ENCODE data around the gene TMEM169. TPM values are rescaled to one million over a fixed set of nuclear protein-coding genes. Genes with fewer than 3 reads are reported as not detected.

Gene TMEM169
- total and polyA plus RNA-seq, 10 of the 15 experiments (the other 5 are each of a cell fraction or from before 2014, with no cell fraction given): 0.23 to 3.2 (median 2.3) TPM

- TF ChIP-seq, protein P1, sequence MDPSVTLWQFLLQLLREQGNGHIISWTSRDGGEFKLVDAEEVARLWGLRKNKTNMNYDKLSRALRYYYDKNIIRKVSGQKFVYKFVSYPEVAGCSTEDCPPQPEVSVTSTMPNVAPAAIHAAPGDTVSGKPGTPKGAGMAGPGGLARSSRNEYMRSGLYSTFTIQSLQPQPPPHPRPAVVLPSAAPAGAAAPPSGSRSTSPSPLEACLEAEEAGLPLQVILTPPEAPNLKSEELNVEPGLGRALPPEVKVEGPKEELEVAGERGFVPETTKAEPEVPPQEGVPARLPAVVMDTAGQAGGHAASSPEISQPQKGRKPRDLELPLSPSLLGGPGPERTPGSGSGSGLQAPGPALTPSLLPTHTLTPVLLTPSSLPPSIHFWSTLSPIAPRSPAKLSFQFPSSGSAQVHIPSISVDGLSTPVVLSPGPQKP (IDR thresholded peaks at IDR 0.05; ENCODE audit: low read depth, low read length): no peak
- TF ChIP-seq PKNOX1 (IDR thresholded peaks at IDR 0.05) (peak; percentile 97), ZZZ3 (IDR thresholded peaks at IDR 0.05; ENCODE audit: control insufficient read depth, insufficient read length, low read depth) (no peak)
Measured at GRCh38 chr2:216031960-216032689, 49.6 kb upstream of the TMEM169 start (continued).

- peaks cover 32% of the 10 kb centered on the region for H3K4me1 ChIP-seq (ENCODE audit: control insufficient read depth, insufficient read depth, low read length)
- 58% methylated on average over 3 of the region's 3 CpGs for WGBS (ENCODE audit: insufficient coverage, insufficient replicate concordance, low lambda C conversion rate, missing lambda C conversion rate)
- ATAC-seq (peak; percentile 57), DNase-seq (ENCODE audit: low read depth, low spot score) (peak; percentile 60), FAIRE-seq (no peak)
- in situ Hi-C loops (cut with MboI) (no loop called here), intact Hi-C loops (cut with micrococcal nuclease; ENCODE audit: unreplicated experiment) (loop anchor here (1.0 to 10.0 kb wide), 4 partner anchors 80 to 631 kb away; partner anchors contain the start of gene RPL37A)
- no peak overlapping the region for H3K4me3 ChIP-seq
- H3K4me2 ChIP-seq (ENCODE audit: control insufficient read depth, insufficient read depth): peak overlapping the region; percentile 60
- ChIA-PET SMC1A (ENCODE audit: uncharacterized antibody, unreplicated experiment) (interaction anchor here (0.6 to 6.2 kb wide), 33 partner anchors 9 to 264 kb away, joined by 3 to 64 read pairs (median 8); partner anchors contain the start of genes PECR, TMEM169 and XRCC5), POLR2A (interaction anchor here (1.4 to 4.4 kb wide), 7 partner anchors 11 to 79 kb away, joined by 3 to 25 read pairs (median 8); partner anchors contain the start of genes PECR, TMEM169 and XRCC5), RAD21 (ENCODE audit: unreplicated experiment) (interaction anchor here (0.8 to 6.0 kb wide), 27 partner anchors 10 to 162 kb away, joined by 3 to 45 read pairs (median 5); partner anchors contain the start of genes MREG and XRCC5), CTCF (interaction anchor here (0.7 to 7.7 kb wide), 32 partner anchors 8 to 634 kb away, joined by 3 to 105 read pairs (median 5); partner anchors contain the start of genes MREG, PECR, TMEM169 and XRCC5)
- no peaks in the 10 kb centered on the region for H3K9me3 ChIP-seq (replicated peaks; ENCODE audit: control insufficient read depth, insufficient read depth, low read length)
- H2AFZ ChIP-seq (ENCODE audit: control insufficient read depth, low read depth, low read length): peak overlapping the region; percentile 37; the same call in 1 of the 2 replicates
- H3K27me3 ChIP-seq (replicated peaks in 1 of 2; ENCODE audit: control insufficient read depth in 2 of 2, insufficient read depth in 2 of 2, low read length in 1 of 2): no peaks in the 10 kb centered on the region
- H3K9ac ChIP-seq (ENCODE audit: control insufficient read depth, insufficient read depth, low read length): peak overlapping the region; percentile 9; the same call in 1 of the 2 replicates
- H3K36me3 ChIP-seq (ENCODE audit: control insufficient read depth in 2 of 2, insufficient read depth in 2 of 2, low read length in 1 of 2): no peaks in the 10 kb centered on the region
- peak overlapping the region; percentile 83 for H3K27ac ChIP-seq (ENCODE audit: control insufficient read depth, insufficient read depth)
- no peaks in the 10 kb centered on the region for H4K20me1 ChIP-seq (ENCODE audit: control insufficient read depth, insufficient read depth)
- H3K79me2 ChIP-seq (ENCODE audit: control insufficient read depth, insufficient read depth, low read length): no peaks in the 10 kb centered on the region; the same call in none of the 2 replicates
- no TSS peak for BruUV-seq (replicated peaks)
- TF ChIP-seq TCF3 (IDR thresholded peaks at IDR 0.05; ENCODE audit: borderline replicate concordance, insufficient read depth, low read depth, low read length): no peak
- TF ChIP-seq TCF12 (IDR thresholded peaks at IDR 0.05; ENCODE audit: low read depth, low read length): 0 out of 2 replicates have a peak, but pooled peaks have one; percentile 19
- TF ChIP-seq IKZF2 (IDR thresholded peaks at IDR 0.05): peak; percentile 46 to 56
- TF ChIP-seq YY1 (IDR thresholded peaks at IDR 0.05; ENCODE audit: low read depth, low read length): no peak
- no peak for TF ChIP-seq ZBED1 (IDR thresholded peaks at IDR 0.05; ENCODE audit: borderline replicate concordance)
- TF ChIP-seq, protein P2, sequence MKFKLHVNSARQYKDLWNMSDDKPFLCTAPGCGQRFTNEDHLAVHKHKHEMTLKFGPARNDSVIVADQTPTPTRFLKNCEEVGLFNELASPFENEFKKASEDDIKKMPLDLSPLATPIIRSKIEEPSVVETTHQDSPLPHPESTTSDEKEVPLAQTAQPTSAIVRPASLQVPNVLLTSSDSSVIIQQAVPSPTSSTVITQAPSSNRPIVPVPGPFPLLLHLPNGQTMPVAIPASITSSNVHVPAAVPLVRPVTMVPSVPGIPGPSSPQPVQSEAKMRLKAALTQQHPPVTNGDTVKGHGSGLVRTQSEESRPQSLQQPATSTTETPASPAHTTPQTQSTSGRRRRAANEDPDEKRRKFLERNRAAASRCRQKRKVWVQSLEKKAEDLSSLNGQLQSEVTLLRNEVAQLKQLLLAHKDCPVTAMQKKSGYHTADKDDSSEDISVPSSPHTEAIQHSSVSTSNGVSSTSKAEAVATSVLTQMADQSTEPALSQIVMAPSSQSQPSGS (IDR thresholded peaks at IDR 0.05; ENCODE audit: low read length): peak; percentile 44; the same call in 1 of the 2 replicates
- no peak for TF ChIP-seq MEF2B (IDR thresholded peaks at IDR 0.05; ENCODE audit: partially characterized antibody, poor library complexity, severe bottlenecking)
- TF ChIP-seq RCOR1 (conservative IDR thresholded peaks at IDR 0.05; ENCODE audit: low read depth, low read length): no peak
- peak; percentile 88 for TF ChIP-seq NR2F1 (conservative IDR thresholded peaks at IDR 0.05)
- TF ChIP-seq SPI1 (IDR thresholded peaks at IDR 0.05; ENCODE audit: borderline replicate concordance, insufficient read depth, low read depth, low read length): peak; percentile 83
- TF ChIP-seq FOXM1 (IDR thresholded peaks at IDR 0.05; ENCODE audit: low read depth, low read length): 0 out of 2 replicates have a peak, but pooled peaks have one; percentile 31
- TF ChIP-seq CREM (IDR thresholded peaks at IDR 0.05; ENCODE audit: low read depth): 0 out of 2 replicates have a peak, but pooled peaks have one; percentile 26
- TF ChIP-seq BCL11A (IDR thresholded peaks at IDR 0.05; ENCODE audit: low read depth, low read length): 0 out of 2 replicates have a peak, but pooled peaks have one; percentile 24
- no peak for TF ChIP-seq SMAD5 (IDR thresholded peaks at IDR 0.05; ENCODE audit: low read depth)
Measured at GRCh38 chr2:216033403-216033802, 48.3 kb upstream of the TMEM169 start.
